Activated B cell treated with CpG ODN at 0.5 μM for 24 hours (primary cell): ENCODE results near the gene MRPL14. TPM values are rescaled to one million over a fixed set of nuclear protein-coding genes. Genes with fewer than 3 reads are reported as not detected.

Experiments
- ATAC-seq: fragments of 200-7000 bp; cut with Tn5 transposase; one replicate; pipeline ENCODE4 v1.10.0; 2021; ENCODE audit warnings: low read depth, mild to moderate bottlenecking, moderate library complexity
- CTCF ChIA-PET: fragments of 350-600 bp; sonication (Branson Sonifier 250); formaldehyde crosslinking; loops from one replicate; lab custom pipeline; 2021; ENCODE audit warnings: antibody characterized with exemption; lab: Charles Lee
- POLR2A ChIA-PET: fragments of 350-600 bp; sonication (Branson Sonifier 250); formaldehyde crosslinking; loops from one replicate; lab custom pipeline; 2021; ENCODE audit warnings: antibody characterized with exemption; lab: Charles Lee
- DNase-seq: peaks from one replicate; pipeline ENCODE4 v3.0.0; 2022
- H3K27ac Mint-ChIP-seq: one replicate; pipeline ENCODE4 v1.8.0; 2020; ENCODE audit warnings: mixed read lengths
- H3K27me3 Mint-ChIP-seq: one replicate; pipeline ENCODE4 v1.8.0; 2021; ENCODE audit warnings: mixed read lengths
- H3K36me3 Mint-ChIP-seq: one replicate; pipeline ENCODE4 v1.8.0; 2021; ENCODE audit warnings: low read depth, mixed read lengths
- H3K4me1 Mint-ChIP-seq: one replicate; pipeline ENCODE4 v1.8.0; 2021; ENCODE audit warnings: mixed read lengths
- H3K4me3 Mint-ChIP-seq: one replicate; pipeline ENCODE4 v1.8.0; 2020; ENCODE audit warnings: mild to moderate bottlenecking, mixed read lengths
- H3K9me3 Mint-ChIP-seq: one replicate; pipeline ENCODE4 v1.8.0; 2020; ENCODE audit warnings: mixed read lengths
- CTCF ChIP-seq: fragments of 200-600 bp; IDR thresholded peaks from one replicate; pipeline ENCODE4 v1.8.0; 2022; ENCODE audit warnings: antibody characterized with exemption, mild to moderate bottlenecking
- intact Hi-C: fragments of 100-400 bp; cut with micrococcal nuclease; formaldehyde crosslinking; loops from one replicate; pipeline ENCODE4 v1.15.1; 2024
- total RNA-seq: library from RNA; stranded (reverse); gene quantifications from 2 replicates; pipeline ENCODE4 v1.2.3, GENCODE V29; 2022

The MRPL14 gene
- total RNA-seq, 1 donor from 2014 or later = 45.5 TPM

- no peak for ATAC-seq
- no peak for DNase-seq
- Mint-ChIP-seq H3K9me3 (no peaks in the 10 kb centered on the region), H3K4me1 (peaks cover 20% of the 10 kb centered on the region), H3K27me3 (peaks cover 28% of the 10 kb centered on the region), H3K4me3 (no peak overlapping the region), H3K36me3 (no peaks in the 10 kb centered on the region), H3K27ac (no peak overlapping the region)
- POLR2A ChIA-PET = interaction anchor here (0.5 kb wide), 1 partner anchor 464 kb away, joined by 7 read pairs; no protein-coding TSS in a partner anchor
- CTCF ChIA-PET = interaction anchor here (3.7 to 4.0 kb wide), 3 partner anchors 307 to 410 kb away, joined by 27 to 50 read pairs (median 32); partner anchors contain the start of gene VEGFA
- TF ChIP-seq CTCF = no peak
- intact Hi-C loops = no loop called here
Observed at GRCh38 chr6:44076356-44077213, 50.7 kb downstream of the MRPL14 start.

GRCh38 chr6:44075647-44076355 is 51.5 kb downstream of the MRPL14 start:
- ATAC-seq (no peak), DNase-seq (no peak)
- CTCF ChIA-PET = interaction anchor here (0.6 to 4.0 kb wide), 12 partner anchors 11 to 467 kb away, joined by 3 to 50 read pairs (median 6); partner anchors contain the start of gene VEGFA
- peaks cover 20% of the 10 kb centered on the region for H3K4me1 Mint-ChIP-seq
- H3K9me3 Mint-ChIP-seq = no peaks in the 10 kb centered on the region
- no peak for TF ChIP-seq CTCF
- intact Hi-C loops = no loop called here
- no peak overlapping the region for H3K27ac Mint-ChIP-seq
- H3K27me3 Mint-ChIP-seq = peaks cover 28% of the 10 kb centered on the region
- no peaks in the 10 kb centered on the region for H3K36me3 Mint-ChIP-seq
- H3K4me3 Mint-ChIP-seq = no peak overlapping the region
- POLR2A ChIA-PET = interaction anchor here (0.5 to 1.2 kb wide), 3 partner anchors 52 to 463 kb away, joined by 5 to 7 read pairs (median 6); partner anchors contain the start of genes MRPL14, TMEM63B and VEGFA

- Mint-ChIP-seq H3K4me1 (peaks cover 20% of the 10 kb centered on the region), H3K27ac (no peak overlapping the region), H3K4me3 (no peak overlapping the region), H3K36me3 (no peaks in the 10 kb centered on the region), H3K27me3 (peaks cover 28% of the 10 kb centered on the region), H3K9me3 (no peaks in the 10 kb centered on the region)
- DNase-seq (no peak), ATAC-seq (no peak)
- CTCF ChIA-PET = interaction anchor here (0.6 to 4.0 kb wide), 15 partner anchors 10 to 467 kb away, joined by 3 to 50 read pairs (median 5); partner anchors contain the start of gene VEGFA
- no peak for TF ChIP-seq CTCF
- intact Hi-C loops = loop anchor here (1.0 to 5.0 kb wide), 4 partner anchors 73 to 408 kb away; no protein-coding TSS in a partner anchor
- POLR2A ChIA-PET = interaction anchor here (0.6 to 1.2 kb wide), 3 partner anchors 10 to 305 kb away, joined by 3 to 6 read pairs (median 5); partner anchors contain the start of genes MRPL14, TMEM63B and VEGFA
Observed at GRCh38 chr6:44074813-44075646, 52.2 kb downstream of the MRPL14 start.

GRCh38 chr6:44074439-44074812 is 52.8 kb downstream of the MRPL14 start:
- ChIA-PET CTCF (interaction anchor here (0.8 to 4.0 kb wide), 14 partner anchors 9 to 466 kb away, joined by 3 to 50 read pairs (median 6); partner anchors contain the start of gene VEGFA), POLR2A (interaction anchor here (0.6 to 1.4 kb wide), 3 partner anchors 9 to 305 kb away, joined by 3 to 6 read pairs (median 5); partner anchors contain the start of gene VEGFA)
- intact Hi-C loops = loop anchor here (1.0 to 5.0 kb wide), 4 partner anchors 72 to 407 kb away; no protein-coding TSS in a partner anchor
- peaks cover 20% of the 10 kb centered on the region for H3K4me1 Mint-ChIP-seq
- H3K27ac Mint-ChIP-seq = peak overlapping the region; percentile 7
- H3K36me3 Mint-ChIP-seq = no peaks in the 10 kb centered on the region
- H3K9me3 Mint-ChIP-seq = no peaks in the 10 kb centered on the region
- peaks cover 30% of the 10 kb centered on the region for H3K27me3 Mint-ChIP-seq
- peak overlapping the region; percentile 66 for H3K4me3 Mint-ChIP-seq
- peak; percentile 56 for DNase-seq
- peak; percentile 60 for ATAC-seq
- peak; percentile 21 for TF ChIP-seq CTCF
